K562 (cell line): ENCODE data around the gene MAGI1. TPM values are rescaled to one million over a fixed set of nuclear protein-coding genes. Genes with fewer than 3 reads are reported as not detected.

Experiments
- IFI16 ChIP-seq: fragments of 250-450 bp; sonication (Bioruptor Pico); IDR thresholded peaks from 2 replicates; pipeline ENCODE4 v2.1.2; 2022; ENCODE audit warnings: mild to moderate bottlenecking, inconsistent platforms
- RAD21 ChIP-seq, 2 experiments: fragments of 250-450 bp in 1 of 2; fragments of 450-650 bp in 1 of 2; sonication (Bioruptor Pico) in 1 of 2; formaldehyde crosslinking in 1 of 2; IDR thresholded peaks in 1 of 2; conservative IDR thresholded peaks in 1 of 2; 2 replicates each; pipeline versions ENCODE4 v1.4.0 to v1.8.0; 2020 to 2022; ENCODE audit warnings: mild to moderate bottlenecking in 2 of 2, moderate library complexity in 1 of 2
- STAG1 ChIP-seq: sonication (generic); formaldehyde crosslinking; IDR thresholded peaks from 2 replicates; pipeline ENCODE4 v1.5.0; 2020; ENCODE audit warnings: missing genetic modification reagents, borderline replicate concordance
- polyA plus RNA-seq, 8 experiments: library from polyadenylated mRNA; depleted of rRNA in 4 of 8; stranded (reverse) in 5 of 8; unstranded in 3 of 8; fragments of >200 nt; fragmentation: Nextera tagmentation in 2 of 8; fragmentation: Illumina TruSeq in 1 of 8; extraction: Ambion mirVana in 2 of 8; extraction: Trizol in 1 of 8; gene quantifications; 2 replicates each; pipeline versions ENCODE4 v1.2.1 to v1.2.3, GENCODE V29; 2011 to 2014; ENCODE audit warnings: inconsistent platforms in 1 of 8, missing spikeins in 1 of 8
- total RNA-seq, 7 experiments: library from RNA; depleted of rRNA in 6 of 7; stranded (reverse); fragments of >200 nt in 6 of 7; fragmentation: Illumina TruSeq in 2 of 7; extraction: Trizol in 2 of 7; gene quantifications; 2 replicates each; pipeline versions ENCODE4 v1.2.1 to v1.2.3, GENCODE V29; 2011 to 2021; ENCODE audit warnings: low replicate concordance in 1 of 7
- TF ChIP-seq, protein P1 (sequence below), 2 experiments: fragments of 450-650 bp; formaldehyde crosslinking in 1 of 2; IDR thresholded peaks; 2 replicates each; pipeline versions ENCODE4 v1.4.0 to v1.6.1; 2014 to 2020; ENCODE audit warnings: mild to moderate bottlenecking in 2 of 2, borderline replicate concordance in 1 of 2, low read depth in 1 of 2

The MAGI1 gene
- total and polyA plus RNA-seq, 9 of the 15 experiments (the other 6 are each of a cell fraction or from before 2014, with no cell fraction given) = 7.8 to 59.4 (median 43.2) TPM

DNA sequence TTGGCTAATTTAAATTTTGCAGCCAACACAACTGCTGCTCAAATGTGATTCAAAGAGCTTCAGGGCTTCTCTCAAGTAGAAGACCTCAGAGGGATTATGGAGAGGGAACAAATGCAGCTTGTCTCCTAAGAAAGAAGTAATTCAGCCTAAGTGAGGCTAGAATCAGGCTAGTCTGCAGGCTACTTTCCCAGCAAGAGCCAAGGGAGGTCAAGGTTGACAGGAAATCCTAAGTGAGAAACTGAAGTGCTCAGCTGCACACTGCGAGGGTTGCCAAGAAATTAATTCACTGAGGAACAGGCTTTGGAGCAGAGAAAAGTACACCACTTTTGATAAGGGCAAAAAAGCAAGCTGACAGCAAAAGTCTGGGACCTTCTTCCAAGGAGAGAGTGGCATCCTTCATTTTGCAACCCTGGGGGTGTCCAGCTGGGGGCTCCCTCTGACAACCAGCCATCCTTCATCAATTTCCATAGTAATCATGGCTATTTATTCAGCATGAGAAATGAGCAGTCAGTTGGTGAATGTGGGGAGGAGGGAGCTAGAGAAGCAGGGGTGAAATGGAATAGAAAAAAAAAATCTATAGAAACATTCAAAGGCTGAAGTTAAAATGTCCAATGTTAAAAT lies 704.6 kb downstream of the MAGI1 start (continued):
- TF ChIP-seq, protein P1, sequence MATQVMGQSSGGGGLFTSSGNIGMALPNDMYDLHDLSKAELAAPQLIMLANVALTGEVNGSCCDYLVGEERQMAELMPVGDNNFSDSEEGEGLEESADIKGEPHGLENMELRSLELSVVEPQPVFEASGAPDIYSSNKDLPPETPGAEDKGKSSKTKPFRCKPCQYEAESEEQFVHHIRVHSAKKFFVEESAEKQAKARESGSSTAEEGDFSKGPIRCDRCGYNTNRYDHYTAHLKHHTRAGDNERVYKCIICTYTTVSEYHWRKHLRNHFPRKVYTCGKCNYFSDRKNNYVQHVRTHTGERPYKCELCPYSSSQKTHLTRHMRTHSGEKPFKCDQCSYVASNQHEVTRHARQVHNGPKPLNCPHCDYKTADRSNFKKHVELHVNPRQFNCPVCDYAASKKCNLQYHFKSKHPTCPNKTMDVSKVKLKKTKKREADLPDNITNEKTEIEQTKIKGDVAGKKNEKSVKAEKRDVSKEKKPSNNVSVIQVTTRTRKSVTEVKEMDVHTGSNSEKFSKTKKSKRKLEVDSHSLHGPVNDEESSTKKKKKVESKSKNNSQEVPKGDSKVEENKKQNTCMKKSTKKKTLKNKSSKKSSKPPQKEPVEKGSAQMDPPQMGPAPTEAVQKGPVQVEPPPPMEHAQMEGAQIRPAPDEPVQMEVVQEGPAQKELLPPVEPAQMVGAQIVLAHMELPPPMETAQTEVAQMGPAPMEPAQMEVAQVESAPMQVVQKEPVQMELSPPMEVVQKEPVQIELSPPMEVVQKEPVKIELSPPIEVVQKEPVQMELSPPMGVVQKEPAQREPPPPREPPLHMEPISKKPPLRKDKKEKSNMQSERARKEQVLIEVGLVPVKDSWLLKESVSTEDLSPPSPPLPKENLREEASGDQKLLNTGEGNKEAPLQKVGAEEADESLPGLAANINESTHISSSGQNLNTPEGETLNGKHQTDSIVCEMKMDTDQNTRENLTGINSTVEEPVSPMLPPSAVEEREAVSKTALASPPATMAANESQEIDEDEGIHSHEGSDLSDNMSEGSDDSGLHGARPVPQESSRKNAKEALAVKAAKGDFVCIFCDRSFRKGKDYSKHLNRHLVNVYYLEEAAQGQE (IDR thresholded peaks at IDR 0.05; ENCODE audit: borderline replicate concordance) = peak; percentile 22; the same call in 1 of the 2 replicates
- TF ChIP-seq, protein P1 (CRISPR knock-in tag; IDR thresholded peaks at IDR 0.05; ENCODE audit: low read depth) = no peak
- peak; percentile 20; the same call in 1 of the 2 replicates for TF ChIP-seq STAG1 (CRISPR knock-in tag)
- no peak for TF ChIP-seq IFI16 (CRISPR knock-in tag)
- peak in 1 of 2 experiments; percentile 43; a peak in 2 of 4 replicates for TF ChIP-seq RAD21 (CRISPR knock-in tag; conservative IDR thresholded peaks at IDR 0.05 in 1 of 2, IDR thresholded peaks at IDR 0.05 in 1 of 2)
